ENCODE measurements around the gene ZNHIT1.
"Not testable (repeated sequence)": the region's sequence is repeated elsewhere in the genome, so short reads cannot be mapped to it uniquely, and the experiment has no call there.

Gene ZNHIT1

GRCh38 chr7:101200504-101200861, 17.5 kb upstream of the ZNHIT1 start:
- no peak for TF ChIP-seq JUND (IDR thresholded peaks at IDR 0.05; ENCODE audit: low read depth)
- in situ Hi-C loops (cut with HindIII; ENCODE audit: low pct_unique_long_range_greater_than_20kb, low sequenced_read_pairs) = no loop called here
- DNase-seq (ENCODE audit: low read depth in 1 of 2, low spot score in 1 of 2) = no peak

- TF ChIP-seq JUND (IDR thresholded peaks at IDR 0.05; ENCODE audit: low read depth) = no peak
- in situ Hi-C loops (cut with HindIII; ENCODE audit: low pct_unique_long_range_greater_than_20kb, low sequenced_read_pairs) = no loop called here
- DNase-seq (ENCODE audit: low read depth in 1 of 2, low spot score in 1 of 2) = no peak
Measured at GRCh38 chr7:101200862-101201599, 16.9 kb upstream of the ZNHIT1 start, which contains the start of gene MOGAT3. MOGAT3 (minus strand) TSS chr7:101201036; CDS start chr7:101200854, 182 bp downstream.

GRCh38 chr7:101201695-101202602, 16.0 kb upstream of the ZNHIT1 start:
- in situ Hi-C loops (cut with HindIII; ENCODE audit: low pct_unique_long_range_greater_than_20kb, low sequenced_read_pairs) = no loop called here
- DNase-seq (ENCODE audit: low read depth in 1 of 2, low spot score in 1 of 2) = no peak
- no peak for TF ChIP-seq JUND (IDR thresholded peaks at IDR 0.05; ENCODE audit: low read depth)

- no peak for DNase-seq (ENCODE audit: low read depth in 1 of 2, low spot score in 1 of 2)
- in situ Hi-C loops (cut with HindIII; ENCODE audit: low pct_unique_long_range_greater_than_20kb, low sequenced_read_pairs) = no loop called here
- TF ChIP-seq JUND (IDR thresholded peaks at IDR 0.05; ENCODE audit: low read depth) = no peak
Measured at GRCh38 chr7:101202603-101202918, 15.4 kb upstream of the ZNHIT1 start.

- DNase-seq (ENCODE audit: low read depth in 1 of 2, low spot score in 1 of 2); in situ Hi-C loops (cut with HindIII; ENCODE audit: low pct_unique_long_range_greater_than_20kb, low sequenced_read_pairs): not testable (repeated sequence)
Measured at GRCh38 chr7:101203740-101204738, 13.9 kb upstream of the ZNHIT1 start.

- in situ Hi-C loops (cut with HindIII; ENCODE audit: low pct_unique_long_range_greater_than_20kb, low sequenced_read_pairs) = no loop called here
- no peak for DNase-seq (ENCODE audit: low read depth in 1 of 2, low spot score in 1 of 2)
- no peak for TF ChIP-seq JUND (IDR thresholded peaks at IDR 0.05; ENCODE audit: low read depth)
Measured at GRCh38 chr7:101205901-101206664, 11.9 kb upstream of the ZNHIT1 start.

GRCh38 chr7:101206665-101207042, 11.3 kb upstream of the ZNHIT1 start:
- TF ChIP-seq JUND (IDR thresholded peaks at IDR 0.05; ENCODE audit: low read depth) = no peak
- in situ Hi-C loops (cut with HindIII; ENCODE audit: low pct_unique_long_range_greater_than_20kb, low sequenced_read_pairs) = no loop called here
- DNase-seq (ENCODE audit: low read depth in 1 of 2, low spot score in 1 of 2) = no peak

GRCh38 chr7:101207459-101207858, 10.5 kb upstream of the ZNHIT1 start:
- in situ Hi-C loops (cut with HindIII; ENCODE audit: low pct_unique_long_range_greater_than_20kb, low sequenced_read_pairs) = no loop called here
- no peak for TF ChIP-seq JUND (IDR thresholded peaks at IDR 0.05; ENCODE audit: low read depth)
- no peak for DNase-seq (ENCODE audit: low read depth in 1 of 2, low spot score in 1 of 2)

- DNase-seq (ENCODE audit: low read depth in 1 of 2, low spot score in 1 of 2) = no peak
- TF ChIP-seq JUND (IDR thresholded peaks at IDR 0.05; ENCODE audit: low read depth) = no peak
- in situ Hi-C loops (cut with HindIII; ENCODE audit: low pct_unique_long_range_greater_than_20kb, low sequenced_read_pairs) = no loop called here
Measured at GRCh38 chr7:101208794-101209193, 9.2 kb upstream of the ZNHIT1 start.

GRCh38 chr7:101210143-101210542, 7.8 kb upstream of the ZNHIT1 start:
- in situ Hi-C loops (cut with HindIII; ENCODE audit: low pct_unique_long_range_greater_than_20kb, low sequenced_read_pairs) = no loop called here

GRCh38 chr7:101211501-101211900, 6.5 kb upstream of the ZNHIT1 start:
- in situ Hi-C loops (cut with HindIII; ENCODE audit: low pct_unique_long_range_greater_than_20kb, low sequenced_read_pairs) = no loop called here
- DNase-seq (ENCODE audit: low read depth in 1 of 2, low spot score in 1 of 2) = no peak
- no peak for TF ChIP-seq JUND (IDR thresholded peaks at IDR 0.05; ENCODE audit: low read depth)

More at GRCh38 chr7:101210143-101210542, 7.8 kb upstream of the ZNHIT1 start:
- DNase-seq (ENCODE audit: low read depth in 1 of 2, low spot score in 1 of 2) = no peak
- TF ChIP-seq JUND (IDR thresholded peaks at IDR 0.05; ENCODE audit: low read depth) = no peak

- no peak for TF ChIP-seq JUND (IDR thresholded peaks at IDR 0.05; ENCODE audit: low read depth)
- in situ Hi-C loops (cut with HindIII; ENCODE audit: low pct_unique_long_range_greater_than_20kb, low sequenced_read_pairs) = no loop called here
- DNase-seq (ENCODE audit: low read depth in 1 of 2, low spot score in 1 of 2) = no peak
Measured at GRCh38 chr7:101212014-101212413, 6.0 kb upstream of the ZNHIT1 start.
